Epithelial cell of esophagus (primary cell): Measurements from ENCODE around the gene TINCR.
A peak's percentile ranks its signal among the peaks of the same experiment; 100 is the strongest.

Experiments used
- DNase-seq: peaks from one replicate; pipeline ENCODE4 v3.0.0; 2010; ENCODE audit warnings: low read depth
- H3K4me3 ChIP-seq: 2 replicates; pipeline ENCODE4 v1.5.1; 2011; ENCODE audit warnings: mild to moderate bottlenecking, low read length, control low read depth
- TF ChIP-seq, protein P1 (sequence below): IDR thresholded peaks from 2 replicates; pipeline ENCODE4 v1.5.1; 2011; ENCODE audit warnings: low read depth, mild to moderate bottlenecking, low read length, control low read depth, inconsistent platforms; ENCODE audit not compliant: insufficient read depth; ENCODE audit errors: missing control alignments

The TINCR gene

GRCh38 chr19:5559804-5560133, 8.0 kb downstream of the TINCR start:
- no peak for DNase-seq
- TF ChIP-seq, protein P1, sequence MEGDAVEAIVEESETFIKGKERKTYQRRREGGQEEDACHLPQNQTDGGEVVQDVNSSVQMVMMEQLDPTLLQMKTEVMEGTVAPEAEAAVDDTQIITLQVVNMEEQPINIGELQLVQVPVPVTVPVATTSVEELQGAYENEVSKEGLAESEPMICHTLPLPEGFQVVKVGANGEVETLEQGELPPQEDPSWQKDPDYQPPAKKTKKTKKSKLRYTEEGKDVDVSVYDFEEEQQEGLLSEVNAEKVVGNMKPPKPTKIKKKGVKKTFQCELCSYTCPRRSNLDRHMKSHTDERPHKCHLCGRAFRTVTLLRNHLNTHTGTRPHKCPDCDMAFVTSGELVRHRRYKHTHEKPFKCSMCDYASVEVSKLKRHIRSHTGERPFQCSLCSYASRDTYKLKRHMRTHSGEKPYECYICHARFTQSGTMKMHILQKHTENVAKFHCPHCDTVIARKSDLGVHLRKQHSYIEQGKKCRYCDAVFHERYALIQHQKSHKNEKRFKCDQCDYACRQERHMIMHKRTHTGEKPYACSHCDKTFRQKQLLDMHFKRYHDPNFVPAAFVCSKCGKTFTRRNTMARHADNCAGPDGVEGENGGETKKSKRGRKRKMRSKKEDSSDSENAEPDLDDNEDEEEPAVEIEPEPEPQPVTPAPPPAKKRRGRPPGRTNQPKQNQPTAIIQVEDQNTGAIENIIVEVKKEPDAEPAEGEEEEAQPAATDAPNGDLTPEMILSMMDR, result no peak
- H3K4me3 ChIP-seq, result no peak overlapping the region

GRCh38 chr19:5558101-5558621, 9.6 kb downstream of the TINCR start:
- peak; percentile 92 for DNase-seq
- H3K4me3 ChIP-seq, result no peak overlapping the region
- TF ChIP-seq, protein P1, result no peak

DNA sequence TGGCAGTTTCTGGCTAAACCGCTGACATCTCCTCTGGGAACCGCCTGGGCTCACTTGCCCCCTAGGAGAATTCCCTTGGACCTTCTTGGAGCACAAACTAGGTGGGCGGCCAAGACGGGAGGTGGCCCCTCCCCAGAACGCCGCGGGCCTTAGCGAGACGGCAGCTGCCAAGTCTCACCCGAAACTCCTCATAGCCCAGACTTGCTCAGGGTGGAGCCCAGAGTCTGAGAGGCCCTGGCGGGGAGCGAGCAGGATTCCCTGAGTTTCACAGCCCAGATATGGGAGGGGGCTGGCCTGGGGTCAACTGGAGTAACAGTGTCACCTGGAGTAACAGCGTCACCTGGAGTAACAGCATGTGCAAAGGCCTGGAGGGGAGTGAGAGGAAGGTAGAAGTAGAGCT, 10.1 kb downstream of the TINCR start:
- TF ChIP-seq, protein P1, result peak; percentile 37
- peak; percentile 88 for DNase-seq
- H3K4me3 ChIP-seq, result peak overlapping the region; percentile 24

DNA sequence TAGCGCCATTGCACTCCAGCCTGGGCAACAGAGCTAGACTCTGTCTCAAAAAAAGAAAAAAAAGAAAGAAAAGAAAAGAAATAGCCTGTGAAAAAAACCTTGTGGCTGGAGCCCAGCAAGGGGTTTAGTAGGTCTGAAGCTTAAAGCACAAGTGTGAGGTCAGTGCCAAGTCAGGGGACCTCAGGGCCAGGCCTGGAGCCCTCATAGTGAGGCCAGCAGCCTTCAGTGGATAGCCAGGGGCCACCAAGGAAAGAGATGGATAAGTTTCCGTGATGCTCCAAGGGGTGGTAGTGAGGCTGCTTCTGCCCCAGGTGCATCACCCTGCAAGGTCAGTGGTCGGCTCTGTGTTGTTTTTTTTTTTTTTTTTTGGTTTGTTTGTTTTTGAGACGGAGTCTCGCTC, 12.9 kb downstream of the TINCR start:
- TF ChIP-seq, protein P1, result no peak
- H3K4me3 ChIP-seq, result no peak overlapping the region
- DNase-seq, result no peak

- no peak for DNase-seq
- no peak overlapping the region for H3K4me3 ChIP-seq
- TF ChIP-seq, protein P1, result no peak
Observed at GRCh38 chr19:5553892-5554291, 13.9 kb downstream of the TINCR start.

GRCh38 chr19:5547881-5548280, 19.9 kb downstream of the TINCR start:
- no peak overlapping the region for H3K4me3 ChIP-seq
- peak; percentile 63 for DNase-seq
- TF ChIP-seq, protein P1, result peak; percentile 76

DNA sequence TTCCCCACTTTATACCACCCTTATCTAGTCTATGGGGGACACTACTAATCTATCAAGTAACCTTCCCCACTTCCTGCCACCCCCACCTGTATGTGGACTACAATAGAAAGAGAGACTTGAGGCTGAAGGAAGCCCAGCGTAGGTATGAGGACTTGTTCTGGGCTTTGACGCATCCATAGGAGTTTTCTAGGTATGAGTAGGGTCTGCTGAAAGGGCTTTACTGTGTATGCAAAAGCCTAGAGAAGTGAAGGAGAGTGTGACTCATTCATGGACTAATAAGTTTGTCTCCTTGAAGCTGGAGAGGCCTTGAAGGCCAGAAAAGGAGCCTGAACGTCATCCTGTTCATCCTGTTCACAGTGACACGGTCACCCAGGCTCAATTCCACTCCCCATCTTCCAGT, 21.8 kb downstream of the TINCR start:
- no peak overlapping the region for H3K4me3 ChIP-seq
- TF ChIP-seq, protein P1, result no peak
- DNase-seq, result no peak
